Stimulated activated CD8-positive, alpha-beta memory T cell treated with anti-CD3 and anti-CD28 coated beads, Interleukin-12 subunit alpha, Interleukin-12 subunit beta, amount 100 ng/mL, for 4 hours (primary cell): ENCODE measurements around the gene CDC42EP5.

Experiments
- DNase-seq: peaks from one replicate; pipeline ENCODE4 v3.0.0-alpha.2; 2020; ENCODE audit warnings: low read depth

CDC42EP5 gene

GRCh38 chr19:54462047-54462654 lies 10.9 kb downstream of the CDC42EP5 start:
- no peak for DNase-seq

DNA sequence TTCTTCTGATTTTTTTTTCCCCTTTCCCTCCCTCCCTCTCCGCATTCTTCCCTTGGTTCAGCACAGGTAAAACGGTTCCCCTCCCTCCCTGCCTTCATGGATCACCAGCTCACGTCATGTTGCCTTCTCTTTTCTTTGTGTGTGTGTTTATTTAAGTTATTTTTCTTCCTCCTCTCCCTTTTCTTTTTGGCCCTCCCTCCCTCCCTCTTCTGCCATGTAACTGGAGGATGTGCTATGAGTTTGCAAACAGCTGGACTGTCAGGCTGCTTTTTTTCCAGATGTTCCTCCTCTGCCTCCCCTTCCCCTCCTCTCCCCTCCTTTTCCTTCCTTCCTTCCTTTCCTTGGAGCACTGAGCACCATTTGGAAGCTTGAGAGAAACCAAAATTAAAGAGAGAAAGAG lies 11.5 kb downstream of the CDC42EP5 start:
- no peak for DNase-seq

GRCh38 chr19:54461210-54461609 lies 11.9 kb downstream of the CDC42EP5 start:
- no peak for DNase-seq

DNA sequence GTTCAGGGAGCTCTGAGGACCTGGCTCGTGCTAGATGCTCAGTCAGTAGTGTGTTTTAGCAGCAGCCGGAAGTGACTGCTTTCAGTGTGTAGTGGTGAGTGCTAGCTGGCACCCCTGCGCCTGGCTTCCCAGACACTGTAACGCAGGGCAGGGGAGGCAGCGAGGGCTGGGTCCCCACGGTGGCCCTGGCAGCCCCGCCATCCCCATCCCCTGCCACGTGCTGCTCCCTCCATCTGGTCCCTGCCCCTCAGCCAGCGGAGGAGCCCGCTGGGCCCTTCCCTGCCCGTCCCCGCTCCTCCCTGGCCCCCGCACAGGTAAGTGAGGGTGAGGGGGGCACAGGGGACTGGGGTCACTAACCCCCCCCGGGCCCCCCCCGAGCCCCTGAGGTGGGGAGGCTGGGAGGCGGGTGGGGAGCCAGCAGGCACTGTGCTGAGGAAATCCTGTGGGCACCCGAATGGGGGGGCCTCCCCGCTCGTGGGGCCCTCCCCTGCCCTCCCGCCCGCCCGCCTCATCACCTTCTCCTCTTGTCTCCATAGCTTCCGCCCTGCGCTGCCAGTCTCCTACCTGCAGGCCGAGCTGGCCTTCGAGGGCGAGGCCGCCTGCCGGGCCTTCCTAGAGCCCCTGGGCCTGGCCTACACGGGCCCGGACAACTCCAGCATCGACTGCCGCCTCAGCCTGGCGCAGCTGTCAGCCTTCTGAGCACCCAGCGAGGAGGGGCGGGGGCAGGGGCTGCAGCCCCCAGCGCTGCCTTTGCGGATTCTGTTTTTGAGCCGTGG lies 12.7 kb downstream of the CDC42EP5 start:
- no peak for DNase-seq

- no peak for DNase-seq
Observed at GRCh38 chr19:54459282-54460229, 13.5 kb downstream of the CDC42EP5 start.

- DNase-seq, result no peak
Observed at GRCh38 chr19:54458648-54459281, 14.3 kb downstream of the CDC42EP5 start.

DNA sequence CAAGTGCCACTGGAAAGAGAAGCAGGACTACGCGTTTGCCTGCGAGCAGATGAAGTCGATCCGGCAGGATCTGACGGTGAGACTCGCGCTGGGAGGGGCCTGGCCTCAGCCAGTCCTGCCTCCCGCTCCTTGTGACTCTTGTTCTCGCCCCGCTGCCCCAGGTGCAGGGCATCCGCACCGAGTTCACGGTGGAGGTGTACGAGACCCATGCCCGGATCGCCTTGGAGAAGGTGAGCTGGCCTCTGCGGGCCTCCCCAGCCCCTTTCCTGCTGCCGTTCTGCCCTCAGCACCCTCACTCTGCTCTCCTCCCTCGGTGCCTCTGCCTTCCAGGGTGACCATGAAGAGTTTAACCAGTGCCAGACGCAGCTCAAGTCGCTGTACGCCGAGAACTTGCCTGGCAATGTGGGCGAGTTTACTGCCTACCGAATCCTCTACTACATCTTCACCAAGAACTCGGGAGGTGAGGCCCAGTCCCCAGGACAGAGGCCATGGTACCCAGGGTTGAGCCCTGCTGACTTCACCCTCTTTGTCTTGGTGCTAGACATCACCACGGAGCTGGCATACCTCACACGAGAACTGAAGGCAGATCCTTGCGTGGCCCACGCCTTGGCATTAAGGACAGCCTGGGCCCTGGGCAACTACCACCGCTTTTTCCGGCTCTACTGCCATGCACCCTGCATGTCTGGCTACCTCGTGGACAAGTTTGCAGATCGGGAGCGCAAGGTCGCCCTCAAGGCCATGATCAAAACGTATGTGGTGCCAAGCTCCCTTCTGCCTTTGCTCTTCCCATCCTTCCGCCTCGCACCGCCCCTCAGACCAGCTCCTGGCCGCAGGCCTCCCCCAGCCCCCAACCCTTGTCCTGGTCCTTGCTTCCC lies 15.1 kb downstream of the CDC42EP5 start:
- no peak for DNase-seq

GRCh38 chr19:54456423-54457373 lies 16.4 kb downstream of the CDC42EP5 start:
- no peak for DNase-seq

- no peak for DNase-seq
Observed at GRCh38 chr19:54455786-54456422, 17.2 kb downstream of the CDC42EP5 start.

DNA sequence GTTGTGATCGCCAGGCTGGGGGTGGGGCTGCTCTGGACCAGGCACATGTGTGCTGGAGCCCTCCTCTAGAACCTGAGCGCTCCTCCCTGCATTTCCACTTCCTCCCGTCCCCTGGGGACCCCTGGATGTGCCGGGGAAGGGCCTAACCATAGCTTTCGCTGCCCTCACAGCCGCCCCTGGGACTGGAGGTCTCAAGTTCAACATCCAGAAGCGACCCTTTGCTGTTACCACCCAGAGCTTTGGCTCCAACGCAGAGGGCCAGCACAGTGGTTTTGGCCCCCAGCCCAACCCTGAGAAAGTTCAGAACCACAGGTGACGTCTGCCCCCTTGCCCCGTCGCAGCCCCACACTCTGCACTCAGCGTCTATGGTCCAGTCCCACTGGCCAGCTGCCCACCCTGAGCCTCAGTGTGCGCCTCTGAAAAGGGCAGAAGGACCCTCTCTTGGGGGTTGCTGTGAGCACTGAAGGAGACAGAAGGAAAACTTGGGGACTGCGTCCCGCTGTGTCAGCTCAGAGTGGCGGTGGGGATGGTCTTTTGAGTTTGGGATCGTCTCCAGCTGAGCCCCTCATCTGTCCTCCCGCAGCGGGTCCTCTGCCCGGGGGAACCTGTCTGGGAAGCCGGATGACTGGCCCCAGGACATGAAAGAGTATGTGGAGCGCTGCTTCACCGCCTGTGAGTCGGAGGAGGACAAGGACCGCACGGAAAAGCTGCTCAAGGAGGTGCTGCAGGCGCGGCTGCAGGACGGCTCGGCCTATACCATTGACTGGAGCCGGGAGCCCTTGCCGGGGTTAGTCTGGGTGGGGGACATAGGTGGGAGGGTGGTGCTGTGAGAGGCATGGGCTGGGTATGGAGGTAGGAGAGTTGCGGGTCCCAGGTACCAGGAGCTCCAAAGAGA lies 18.1 kb downstream of the CDC42EP5 start:
- no peak for DNase-seq

DNA sequence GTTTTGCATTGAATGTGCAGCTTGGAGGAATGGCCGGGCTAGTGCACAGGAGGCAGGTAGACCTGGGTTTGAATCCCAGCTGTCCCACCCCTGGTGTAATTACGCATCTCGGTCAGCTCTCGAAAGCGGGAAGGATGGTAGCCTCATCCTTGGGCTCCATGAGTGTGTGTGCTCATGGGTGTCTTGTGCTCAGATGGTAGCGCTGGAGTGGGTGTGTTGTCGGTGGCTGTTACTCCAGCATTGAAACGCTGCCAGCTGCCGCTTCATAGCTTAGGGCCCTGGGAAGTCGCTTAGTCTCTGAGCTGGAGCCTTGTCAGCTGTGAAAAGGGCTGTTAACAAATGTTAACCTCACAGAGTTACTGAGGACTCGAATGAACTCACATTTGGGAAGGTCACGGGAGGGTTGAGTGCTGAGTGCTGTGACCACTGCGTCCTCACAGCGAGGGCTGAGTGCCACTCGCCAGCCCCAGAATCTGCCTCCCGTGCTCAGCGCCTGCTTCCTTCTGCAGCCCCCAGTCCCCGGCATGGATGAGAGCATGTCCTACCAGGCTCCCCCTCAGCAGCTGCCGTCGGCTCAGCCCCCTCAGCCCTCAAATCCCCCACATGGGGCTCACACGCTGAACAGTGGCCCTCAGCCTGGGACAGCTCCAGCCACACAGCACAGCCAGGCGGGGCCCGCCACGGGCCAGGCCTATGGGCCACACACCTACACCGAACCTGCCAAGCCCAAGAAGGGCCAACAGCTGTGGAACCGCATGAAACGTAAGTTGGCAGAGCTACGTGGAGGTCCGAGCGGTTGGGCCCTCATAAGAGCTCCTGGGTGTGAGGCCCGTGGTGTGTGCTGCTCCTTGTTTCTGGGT lies 18.9 kb downstream of the CDC42EP5 start:
- DNase-seq, result no peak

- no peak for DNase-seq
Observed at GRCh38 chr19:54452626-54453025, 20.5 kb downstream of the CDC42EP5 start.

GRCh38 chr19:54451997-54452396 lies 21.1 kb downstream of the CDC42EP5 start:
- DNase-seq, result no peak

GRCh38 chr19:54451331-54451871 lies 21.7 kb downstream of the CDC42EP5 start:
- no peak for DNase-seq

DNA sequence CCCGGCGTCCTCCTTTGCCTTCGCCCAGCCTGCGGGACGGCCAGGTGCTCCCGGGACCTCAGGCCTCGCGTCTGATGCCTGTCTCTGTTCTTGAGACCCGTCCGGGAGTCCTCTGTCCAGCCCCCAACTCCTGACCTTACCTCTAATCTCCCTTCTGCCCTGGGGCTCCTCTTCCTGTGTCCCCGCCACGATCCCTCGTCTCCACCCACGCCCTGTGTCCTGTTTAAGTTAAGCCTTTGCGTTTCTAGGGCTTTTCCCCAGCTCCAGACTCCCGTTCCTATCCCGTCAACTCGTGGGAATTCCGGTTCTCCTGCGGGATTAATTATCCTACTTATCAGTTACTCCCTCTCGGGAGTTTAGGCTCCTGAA lies 23.4 kb downstream of the CDC42EP5 start:
- no peak for DNase-seq

DNA sequence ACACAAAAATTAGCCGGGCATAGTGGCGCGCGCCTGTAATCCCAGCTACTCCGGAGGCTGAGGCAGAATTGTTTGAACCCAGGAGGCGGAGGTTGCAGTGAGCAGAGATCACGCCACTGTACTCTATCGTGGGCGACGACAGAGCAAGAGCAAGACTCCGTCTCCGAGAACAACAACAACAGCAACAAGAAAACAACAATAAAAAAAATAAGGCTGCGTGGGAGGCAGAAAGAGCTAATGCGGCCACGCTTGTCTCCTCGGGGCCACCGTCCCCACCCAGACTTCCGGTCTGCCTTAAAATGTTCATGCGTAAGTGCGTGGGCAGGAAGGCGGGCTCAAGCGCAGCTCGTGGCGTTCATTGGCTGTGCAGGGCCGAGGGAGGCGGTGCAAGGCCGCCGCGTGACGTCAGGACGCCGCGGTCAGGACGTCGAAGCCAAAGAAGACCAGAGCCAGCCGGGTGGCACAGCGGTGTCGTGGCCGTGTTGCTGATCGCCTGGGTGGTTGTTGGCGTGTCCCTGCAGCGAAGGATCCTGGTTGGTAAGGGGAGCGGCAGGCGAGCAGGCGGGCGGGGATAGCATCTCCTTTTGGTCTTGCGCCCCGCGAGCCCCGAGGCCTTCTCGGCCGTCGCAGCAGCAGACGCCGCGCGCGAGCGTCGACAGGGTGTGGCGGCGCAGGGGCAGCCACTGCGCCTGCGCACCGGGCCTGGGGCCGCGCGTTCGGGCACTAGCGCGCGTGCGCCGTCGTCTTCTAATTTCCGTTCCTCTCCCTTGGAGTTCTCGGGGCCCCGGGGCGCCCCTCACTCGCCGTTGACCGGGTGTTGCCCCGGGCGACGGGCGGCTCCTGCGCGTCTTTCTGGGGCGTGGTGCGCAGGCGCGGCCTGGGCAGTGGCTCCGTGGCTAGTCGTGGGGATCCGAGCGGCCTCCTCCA lies 24.1 kb downstream of the CDC42EP5 start, which contains the start of gene LENG8:
Gene LENG8 (plus strand): TSS at position 426 of the 927 bp plus-strand sequence. CDS start 2,146 bp downstream, outside the sequence.
- peak; percentile 94 for DNase-seq
